Neutrophil (primary cell): ENCODE results near the gene TYK2.

Source experiments
- H3K27ac ChIP-seq: fragments of 200-600 bp; sonication (generic); 2 replicates; pipeline ENCODE4 v1.5.1; 2016; ENCODE audit warnings: mild to moderate bottlenecking, moderate library complexity
- H3K27me3 ChIP-seq: fragments of 200-600 bp; sonication (generic); 2 replicates; pipeline ENCODE4 v1.6.0; 2016; ENCODE audit warnings: mild to moderate bottlenecking
- H3K36me3 ChIP-seq: fragments of 200-600 bp; sonication (generic); 2 replicates; pipeline ENCODE4 v1.5.1; 2017
- H3K4me1 ChIP-seq, 2 experiments: fragments of 200-600 bp in 1 of 2; sonication (generic) in 1 of 2; 1 replicate in 1 of 2; 2 replicates in 1 of 2; pipeline versions ENCODE4 v1.5.1 to v1.6.1; 2013 to 2016; ENCODE audit warnings: low read depth in 1 of 2, low read length in 1 of 2, mild to moderate bottlenecking in 1 of 2, moderate library complexity in 1 of 2; ENCODE audit not compliant: control insufficient read depth in 1 of 2, insufficient read depth in 1 of 2
- H3K4me3 ChIP-seq, 2 experiments: fragments of 200-600 bp in 1 of 2; sonication (generic) in 1 of 2; 1 replicate in 1 of 2; 2 replicates in 1 of 2; pipeline ENCODE4 v1.5.1; 2013 to 2016; ENCODE audit warnings: low read depth in 1 of 2, low read length in 1 of 2, mild to moderate bottlenecking in 1 of 2, moderate library complexity in 1 of 2
- H3K9me3 ChIP-seq: fragments of 200-600 bp; sonication (generic); 2 replicates; pipeline ENCODE4 v1.5.1; 2016
- TF ChIP-seq, protein P1 (sequence below): fragments of 200-600 bp; sonication (generic); IDR thresholded peaks from 2 replicates; pipeline ENCODE4 v1.5.1; 2016; ENCODE audit warnings: antibody characterized with exemption

Gene TYK2

DNA sequence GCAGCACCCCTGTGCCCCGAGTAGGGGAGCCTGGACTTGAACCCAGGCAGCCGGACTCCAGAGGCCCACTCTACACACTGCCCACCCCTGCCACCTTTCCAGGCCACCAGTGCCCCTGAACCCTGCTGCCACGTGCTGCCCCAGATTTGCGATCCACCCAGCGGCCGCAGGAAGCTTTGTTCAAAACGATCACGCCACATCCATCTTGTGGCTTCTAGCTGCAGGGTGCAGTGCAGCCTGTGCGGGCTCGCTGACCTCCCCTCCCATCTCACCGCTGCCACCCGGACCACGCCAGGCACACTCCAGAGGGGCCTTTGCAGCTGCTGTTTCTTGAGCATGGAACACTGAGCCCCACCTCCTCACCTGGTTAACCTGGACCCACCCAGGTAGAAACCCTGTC is 50.8 kb downstream of the TYK2 start:
- H3K36me3 ChIP-seq: peaks cover 87% of the 10 kb centered on the region
- TF ChIP-seq, protein P1, sequence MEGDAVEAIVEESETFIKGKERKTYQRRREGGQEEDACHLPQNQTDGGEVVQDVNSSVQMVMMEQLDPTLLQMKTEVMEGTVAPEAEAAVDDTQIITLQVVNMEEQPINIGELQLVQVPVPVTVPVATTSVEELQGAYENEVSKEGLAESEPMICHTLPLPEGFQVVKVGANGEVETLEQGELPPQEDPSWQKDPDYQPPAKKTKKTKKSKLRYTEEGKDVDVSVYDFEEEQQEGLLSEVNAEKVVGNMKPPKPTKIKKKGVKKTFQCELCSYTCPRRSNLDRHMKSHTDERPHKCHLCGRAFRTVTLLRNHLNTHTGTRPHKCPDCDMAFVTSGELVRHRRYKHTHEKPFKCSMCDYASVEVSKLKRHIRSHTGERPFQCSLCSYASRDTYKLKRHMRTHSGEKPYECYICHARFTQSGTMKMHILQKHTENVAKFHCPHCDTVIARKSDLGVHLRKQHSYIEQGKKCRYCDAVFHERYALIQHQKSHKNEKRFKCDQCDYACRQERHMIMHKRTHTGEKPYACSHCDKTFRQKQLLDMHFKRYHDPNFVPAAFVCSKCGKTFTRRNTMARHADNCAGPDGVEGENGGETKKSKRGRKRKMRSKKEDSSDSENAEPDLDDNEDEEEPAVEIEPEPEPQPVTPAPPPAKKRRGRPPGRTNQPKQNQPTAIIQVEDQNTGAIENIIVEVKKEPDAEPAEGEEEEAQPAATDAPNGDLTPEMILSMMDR: no peak
- H3K4me1 ChIP-seq: peaks cover 23 to 25% of the 10 kb centered on the region in 2 experiments
- H3K27me3 ChIP-seq: no peaks in the 10 kb centered on the region
- no peak overlapping the region for H3K4me3 ChIP-seq
- peaks cover 3% of the 10 kb centered on the region for H3K9me3 ChIP-seq
- no peak overlapping the region for H3K27ac ChIP-seq

DNA sequence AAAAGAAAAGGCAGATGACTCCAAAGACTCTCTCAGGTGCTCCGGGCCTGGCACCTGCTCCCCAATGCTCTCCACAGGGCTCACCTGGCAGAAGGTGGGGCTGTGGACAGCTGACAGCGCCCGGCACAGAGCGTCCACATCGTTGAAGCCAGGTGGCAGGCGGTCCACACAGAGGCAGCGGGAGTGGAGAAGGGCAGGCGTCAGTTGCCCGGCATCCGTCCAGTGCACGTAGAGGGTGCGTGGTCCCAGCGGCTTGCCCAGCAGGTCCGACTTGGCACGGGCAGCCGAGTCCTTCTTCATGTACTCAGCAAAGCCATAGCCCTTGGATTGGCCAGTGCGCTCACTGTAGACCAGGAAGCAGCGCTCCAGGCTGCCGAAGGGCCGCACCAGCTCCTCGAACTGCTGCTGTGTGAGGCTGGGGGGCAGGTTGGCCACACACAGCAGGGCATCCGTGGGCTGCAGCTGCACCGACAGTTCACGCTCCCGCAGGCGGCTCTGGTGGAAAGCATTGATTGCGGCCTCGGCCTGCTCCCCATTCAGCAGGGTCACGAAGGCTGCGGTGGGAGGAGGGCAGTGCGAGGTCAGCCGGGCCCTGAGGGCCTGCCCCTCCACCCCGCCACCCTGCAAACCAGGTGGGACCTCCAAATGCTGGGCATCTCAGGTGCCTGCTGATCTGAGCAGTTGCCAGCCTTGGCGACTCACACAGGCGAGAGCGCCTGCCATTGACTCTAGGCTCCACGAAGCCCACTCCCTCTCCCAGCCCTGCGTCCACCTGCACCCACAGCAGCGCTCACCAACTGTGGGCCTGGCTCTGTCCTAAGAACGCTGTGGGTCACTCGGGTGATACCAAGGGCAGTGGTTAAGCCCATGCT is 51.6 kb downstream of the TYK2 start:
- Histone ChIP-seq H3K4me3 (no peak overlapping the region), H3K9me3 (no peaks in the 10 kb centered on the region), H3K27me3 (no peaks in the 10 kb centered on the region), H3K27ac (no peak overlapping the region), H3K4me1 (peaks cover 15 to 17% of the 10 kb centered on the region in 2 experiments), H3K36me3 (peaks cover 87% of the 10 kb centered on the region)
- TF ChIP-seq, protein P1: no peak

DNA sequence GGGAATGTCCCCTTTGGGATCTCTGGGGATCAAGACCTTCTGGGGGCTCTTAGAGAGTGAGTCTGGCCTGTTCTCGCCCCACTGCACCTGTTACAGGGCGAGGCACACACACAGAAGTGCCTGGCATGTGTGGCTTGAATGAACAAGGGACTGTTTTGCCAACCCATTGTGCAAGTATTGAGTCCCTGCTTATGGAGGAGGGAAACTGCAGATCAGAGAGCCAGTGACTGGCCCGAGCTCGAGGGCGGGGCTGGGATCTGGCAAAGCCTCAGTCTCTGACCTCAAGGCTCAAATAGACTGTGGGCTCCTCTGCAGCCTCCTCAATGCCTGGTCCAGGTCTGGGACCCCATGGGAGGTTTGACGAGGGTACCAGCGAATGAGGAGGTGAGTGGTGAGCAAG is 52.6 kb downstream of the TYK2 start:
- no peaks in the 10 kb centered on the region for H3K9me3 ChIP-seq
- peaks cover 87% of the 10 kb centered on the region for H3K36me3 ChIP-seq
- no peak overlapping the region for H3K4me3 ChIP-seq
- TF ChIP-seq, protein P1: no peak
- H3K4me1 ChIP-seq: peaks cover 8 to 13% of the 10 kb centered on the region in 2 experiments
- H3K27me3 ChIP-seq: no peaks in the 10 kb centered on the region
- no peak overlapping the region for H3K27ac ChIP-seq

DNA sequence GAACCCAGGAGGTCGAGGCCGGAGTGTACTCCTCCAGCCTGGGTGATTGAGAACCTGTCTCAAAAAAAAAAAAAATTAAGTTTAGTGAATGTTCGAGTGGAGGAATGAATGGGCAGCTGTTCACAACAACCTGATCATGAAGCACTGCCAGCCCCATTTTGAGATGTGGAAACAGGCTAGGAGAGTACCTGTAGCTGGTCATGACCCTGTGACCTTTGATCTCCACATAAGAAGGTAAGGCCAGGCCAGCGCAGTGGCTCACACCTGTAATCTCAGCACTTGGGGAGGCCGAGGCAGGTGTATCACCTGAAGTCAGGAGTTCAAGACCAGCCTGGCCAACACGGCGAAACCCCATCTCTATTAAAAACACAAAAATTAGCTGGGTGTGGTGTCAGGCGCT is 54.6 kb downstream of the TYK2 start:
- H3K27me3 ChIP-seq: no peaks in the 10 kb centered on the region
- H3K9me3 ChIP-seq: no peaks in the 10 kb centered on the region
- H3K36me3 ChIP-seq: peaks cover 99% of the 10 kb centered on the region
- H3K4me3 ChIP-seq: no peak overlapping the region
- TF ChIP-seq, protein P1: no peak
- H3K4me1 ChIP-seq: no peaks in the 10 kb centered on the region
- H3K27ac ChIP-seq: no peak overlapping the region

DNA sequence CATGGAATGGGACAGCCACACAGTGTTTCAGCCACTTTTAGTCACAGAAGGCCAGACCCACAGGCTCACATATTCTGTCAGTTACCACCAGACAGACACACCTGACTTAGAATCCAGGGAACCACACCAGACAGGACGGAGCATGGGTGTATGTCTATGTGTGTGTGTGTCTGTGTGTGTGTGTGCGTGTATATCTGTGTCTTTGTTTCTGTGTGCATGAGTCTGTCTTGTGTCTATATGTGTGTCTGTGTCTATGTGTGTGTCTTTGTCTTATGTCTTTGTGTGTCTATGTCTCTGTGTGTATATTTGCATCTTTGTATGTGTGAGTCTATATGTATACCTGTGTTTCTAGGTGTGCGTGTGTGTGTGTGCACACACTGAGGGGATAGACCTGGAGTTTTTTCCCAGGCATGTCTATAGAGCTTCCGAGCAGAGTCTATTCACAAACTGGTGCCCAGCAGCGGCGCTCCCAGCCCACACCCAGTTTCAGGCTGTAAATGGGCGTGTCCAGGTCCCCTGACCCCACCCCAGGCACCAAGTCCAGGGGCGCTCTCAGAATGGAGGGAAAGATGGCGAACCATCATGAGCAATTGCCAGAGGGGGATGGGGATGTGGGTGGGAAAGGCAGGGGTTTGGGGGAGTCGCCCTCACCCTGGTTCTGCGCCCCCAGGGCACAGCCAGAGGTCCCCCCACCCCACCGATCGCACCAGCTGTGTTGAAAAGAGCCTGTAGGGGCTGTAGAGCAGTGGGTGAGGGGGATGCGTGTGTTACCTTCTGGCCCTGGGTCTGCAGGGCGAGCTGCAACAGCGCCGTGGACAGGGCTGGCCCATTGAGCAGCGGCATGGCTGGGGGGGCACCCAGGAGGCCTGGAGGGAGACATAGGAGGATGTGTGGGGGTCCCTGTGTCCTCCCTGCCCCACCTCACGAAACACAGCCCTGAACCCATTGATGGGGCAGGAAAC is 58.2 kb downstream of the TYK2 start:
- Histone ChIP-seq H3K9me3 (no peaks in the 10 kb centered on the region), H3K27me3 (no peaks in the 10 kb centered on the region), H3K4me3 (no peak overlapping the region), H3K27ac (no peak overlapping the region), H3K36me3 (peaks cover 99% of the 10 kb centered on the region), H3K4me1 (no peaks in the 10 kb centered on the region)
- TF ChIP-seq, protein P1: no peak
